GM19324 (cell line): ENCODE results near the gene RPP21.
"Not testable (repeated sequence)": the region's sequence is repeated elsewhere in the genome, so short reads cannot be mapped to it uniquely, and the experiment has no call there.

Source experiments
- ATAC-seq: cut with Tn5 transposase; IDR thresholded peaks from one replicate; pipeline ENCODE4 v1.9.1; 2021; ENCODE audit warnings: mild to moderate bottlenecking, moderate library complexity; ENCODE audit not compliant: unreplicated experiment, low FRiP score

The RPP21 gene

DNA sequence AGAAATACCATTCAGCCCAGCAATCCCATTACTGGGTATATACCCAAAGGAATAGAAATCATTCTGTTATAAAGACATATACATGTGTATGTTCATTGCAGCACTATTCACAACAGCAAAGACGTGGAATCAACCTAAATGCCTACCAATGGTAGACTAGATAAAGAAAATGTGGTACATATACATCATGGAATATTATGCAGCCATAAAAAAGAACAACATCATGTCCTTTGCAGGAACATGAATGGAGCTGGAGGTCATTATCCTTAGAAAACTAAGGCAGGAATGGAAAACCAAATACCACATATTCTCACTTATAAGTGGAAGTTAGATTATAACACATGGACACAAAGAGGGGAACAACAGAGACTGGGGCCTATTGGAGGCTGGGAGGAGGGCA, 24.3 kb downstream of the RPP21 start:
- ATAC-seq: not testable (repeated sequence)

- ATAC-seq: no peak
These were observed 33.5 kb downstream of the RPP21 start for GRCh38 chr6:30378290-30378937.

GRCh38 chr6:30380464-30380863, 35.5 kb downstream of the RPP21 start:
- ATAC-seq: no peak

GRCh38 chr6:30386166-30386565, 41.2 kb downstream of the RPP21 start:
- ATAC-seq: no peak

DNA sequence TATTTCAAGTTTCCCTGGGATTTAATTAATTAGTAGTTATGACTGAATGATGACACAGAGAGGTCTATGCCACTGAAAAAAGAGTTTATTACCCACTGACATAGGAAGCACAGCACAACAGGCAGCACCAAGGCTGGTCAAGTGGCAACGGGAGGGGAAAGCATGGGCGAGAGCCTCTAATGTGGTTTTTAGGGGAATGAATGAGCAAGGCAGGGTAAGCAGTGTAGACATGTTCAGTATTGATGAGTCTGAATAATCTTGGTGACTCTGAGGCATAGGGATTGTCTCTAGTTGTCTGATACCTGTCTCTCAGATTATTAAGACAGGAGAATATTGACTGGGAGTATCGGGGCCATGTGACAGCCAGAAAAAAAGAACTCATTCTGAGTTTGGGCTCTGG, 46.3 kb downstream of the RPP21 start:
- no peak for ATAC-seq

DNA sequence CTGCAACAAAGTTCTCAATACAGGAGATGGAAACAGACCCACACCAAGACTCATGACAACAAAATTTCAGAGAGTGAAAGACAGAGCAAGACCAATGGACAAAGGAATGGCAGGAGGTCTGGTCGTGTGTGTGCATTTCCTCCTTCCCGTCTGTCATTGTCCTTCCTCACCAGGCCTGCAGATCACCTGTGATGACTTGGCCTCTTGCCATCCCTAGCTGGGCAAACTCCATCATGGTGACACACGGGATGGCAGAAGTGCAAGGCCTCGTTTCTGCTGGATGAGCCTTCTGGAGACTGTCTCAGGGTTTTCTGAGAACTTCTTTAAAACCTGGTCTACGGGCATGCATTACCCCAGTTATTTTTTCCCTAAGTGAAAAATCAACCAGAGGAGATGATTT, 49.2 kb downstream of the RPP21 start:
- ATAC-seq: no peak
